HG02943 (cell line): ENCODE data around the gene OR2V1.

Experiments
- ATAC-seq: cut with Tn5 transposase; IDR thresholded peaks from one replicate; pipeline ENCODE4 v1.9.1; 2021; ENCODE audit warnings: mild to moderate bottlenecking, low read depth, moderate library complexity; ENCODE audit not compliant: unreplicated experiment

The OR2V1 gene

DNA sequence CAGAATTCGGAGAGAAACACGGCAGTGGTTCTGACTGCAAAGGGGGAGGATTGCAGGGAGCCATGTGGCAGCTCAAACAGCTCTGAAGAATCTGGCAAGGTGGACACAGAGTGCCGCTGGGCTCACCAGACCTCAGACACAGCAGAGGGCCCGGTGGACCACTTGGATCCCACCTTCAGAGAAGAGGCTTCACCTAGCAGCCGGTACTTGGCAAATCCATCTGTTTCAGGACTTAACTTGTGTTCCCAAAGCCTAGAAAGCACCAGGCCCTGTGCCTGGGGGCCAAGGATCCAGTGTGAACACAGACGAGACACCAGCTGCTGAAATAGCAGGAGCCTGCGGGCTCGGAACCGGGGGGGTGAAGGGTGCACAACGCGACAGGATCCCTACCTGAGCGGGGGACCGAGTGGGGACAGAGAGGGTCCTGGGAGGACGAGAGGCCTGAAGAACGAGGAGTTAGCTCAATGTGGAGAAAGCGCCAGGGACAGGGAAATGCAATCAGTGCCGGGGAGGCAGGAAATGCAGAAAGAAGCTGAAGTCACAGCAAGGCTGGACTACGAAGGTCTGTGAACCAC, 46.3 kb downstream of the OR2V1 start:
- no peak for ATAC-seq

DNA sequence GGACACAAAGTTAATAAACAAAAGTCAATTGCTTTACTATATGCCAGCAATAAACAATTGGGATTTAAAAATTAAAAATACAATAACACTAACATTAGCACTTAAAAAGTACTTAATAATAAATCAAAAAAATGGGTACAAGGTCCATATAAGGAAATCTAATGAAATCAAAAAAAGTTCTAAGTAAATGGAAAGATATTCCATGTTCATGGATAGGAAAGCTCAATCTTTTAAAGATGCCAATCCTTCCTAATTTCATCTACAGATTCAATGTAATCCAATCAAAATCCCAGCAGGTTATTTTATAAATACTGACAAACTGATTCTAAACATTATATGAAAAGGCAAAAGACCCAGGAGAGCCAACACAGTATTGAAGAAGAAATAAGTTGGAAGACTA, 49.0 kb downstream of the OR2V1 start:
- no peak for ATAC-seq

DNA sequence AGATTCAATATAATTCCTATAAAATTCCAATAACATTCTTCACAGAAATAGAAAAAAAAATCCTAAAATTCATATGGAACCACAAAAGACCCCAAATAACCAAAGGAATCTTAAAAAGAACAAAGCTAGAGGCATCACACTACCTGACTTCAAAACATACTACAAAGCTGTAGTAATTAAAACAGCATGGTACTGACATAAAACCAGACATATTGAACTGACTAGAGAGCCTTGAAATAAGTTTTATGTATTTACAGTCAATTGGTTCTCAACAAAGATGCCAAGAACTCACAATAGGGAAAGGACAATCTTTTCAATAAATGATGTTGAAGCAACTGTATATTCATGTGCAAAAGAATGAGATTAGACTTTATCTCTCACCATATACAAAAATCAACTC, 54.0 kb downstream of the OR2V1 start:
- ATAC-seq = no peak
